ENCODE data around the gene CDS2. TPM values are rescaled to one million over a fixed set of nuclear protein-coding genes. Genes with fewer than 3 reads are reported as not detected.
"Not testable (repeated sequence)": the region's sequence is repeated elsewhere in the genome, so short reads cannot be mapped to it uniquely, and the experiment has no call there.

CDS2 gene
- total RNA-seq, 4 donors from 2014 or later: 26.9 to 60.1 (median 30.3) TPM

- no peak for TF ChIP-seq POLR2AphosphoS5 (IDR thresholded peaks at IDR 0.05)
- TF ChIP-seq CTCF (IDR thresholded peaks at IDR 0.05): no peak
- no peak for TF ChIP-seq POLR2A (IDR thresholded peaks at IDR 0.05)
- TF ChIP-seq EP300 (IDR thresholded peaks at IDR 0.05; ENCODE audit: low read depth): no peak
- Histone ChIP-seq H3K27me3 (no peaks in the 10 kb centered on the region), H3K4me3 (no peak overlapping the region), H3K36me3 (peaks cover 0 to 8% (median 0%) of the 10 kb centered on the region in 4 donors), H3K9me3 (no peaks in the 10 kb centered on the region), H3K27ac (no peak overlapping the region), H3K4me1 (peaks cover 0 to 7% (median 2%) of the 10 kb centered on the region in 4 donors)
- 100% methylated on average over 2 of the region's 2 CpGs; no CpG with 5 or more reads in 1 of the 2 donors for WGBS, 2 donors (ENCODE audit: low coverage in 1 of 2)
- DNase-seq: no peak
- in situ Hi-C loops (cut with MboI; ENCODE audit: low pct_ligation_motif_present in 1 of 4, low pct_unique_long_range_greater_than_20kb in 1 of 4, low sequenced_read_pairs in 3 of 4) (loop anchor here in 1 of 4 donors (10.0 to 25.0 kb wide), 2 partner anchors 342 to 484 kb away; no protein-coding TSS in a partner anchor), intact Hi-C loops (cut with DNase I; ENCODE audit: low total_unique reads) (no loop called here)
Measured at GRCh38 chr20:5096463-5096862, 30.3 kb upstream of the CDS2 start.

- H3K9me3 ChIP-seq; H3K27ac ChIP-seq; H3K4me1 ChIP-seq; H3K4me3 ChIP-seq; intact Hi-C loops (cut with DNase I; ENCODE audit: low total_unique reads); DNase-seq; H3K27me3 ChIP-seq: not testable (repeated sequence)
- in situ Hi-C loops (cut with MboI; ENCODE audit: low pct_ligation_motif_present in 1 of 4, low pct_unique_long_range_greater_than_20kb in 1 of 4, low sequenced_read_pairs in 3 of 4): loop anchor here in 1 of 4 donors (10.0 to 25.0 kb wide), 2 partner anchors 344 to 487 kb away; no protein-coding TSS in a partner anchor
- WGBS, 2 donors (ENCODE audit: low coverage in 1 of 2): 75 to 89% methylated on average over 1 of the region's 1 CpG
- H3K36me3 ChIP-seq: peaks cover 0 to 14% (median 2%) of the 10 kb centered on the region in 4 donors
Measured at GRCh38 chr20:5099009-5099408, 27.8 kb upstream of the CDS2 start.

GRCh38 chr20:5099909-5100308 is 26.9 kb upstream of the CDS2 start:
- H3K4me3 ChIP-seq; H3K4me1 ChIP-seq; DNase-seq; H3K27me3 ChIP-seq; H3K9me3 ChIP-seq; intact Hi-C loops (cut with DNase I; ENCODE audit: low total_unique reads); H3K27ac ChIP-seq: not testable (repeated sequence)
- peaks cover 0 to 14% (median 6%) of the 10 kb centered on the region in 4 donors for H3K36me3 ChIP-seq
- WGBS, 2 donors (ENCODE audit: low coverage in 1 of 2): 94 to 100% methylated on average over 3 of the region's 3 CpGs
- in situ Hi-C loops (cut with MboI; ENCODE audit: low pct_ligation_motif_present in 1 of 4, low pct_unique_long_range_greater_than_20kb in 1 of 4, low sequenced_read_pairs in 3 of 4): loop anchor here in 1 of 4 donors (10.0 to 25.0 kb wide), 2 partner anchors 345 to 488 kb away; no protein-coding TSS in a partner anchor

GRCh38 chr20:5100684-5101347 is 26.0 kb upstream of the CDS2 start:
- in situ Hi-C loops (cut with MboI; ENCODE audit: low pct_ligation_motif_present in 1 of 4, low pct_unique_long_range_greater_than_20kb in 1 of 4, low sequenced_read_pairs in 3 of 4) (no loop called here), intact Hi-C loops (cut with DNase I; ENCODE audit: low total_unique reads) (no loop called here)
- DNase-seq: peak; percentile 81
- Histone ChIP-seq H3K27me3 (no peaks in the 10 kb centered on the region), H3K27ac (no peak overlapping the region), H3K9me3 (no peaks in the 10 kb centered on the region), H3K36me3 (peaks cover 0 to 23% (median 10%) of the 10 kb centered on the region in 4 donors), H3K4me3 (no peak overlapping the region), H3K4me1 (no peaks in the 10 kb centered on the region)
- TF ChIP-seq CTCF (IDR thresholded peaks at IDR 0.05) (peak; percentile 85 to 93 (median 90)), POLR2AphosphoS5 (IDR thresholded peaks at IDR 0.05) (no peak)
- 8 to 9% methylated on average over 8 to 9 of the region's 9 CpGs for WGBS, 2 donors (ENCODE audit: low coverage in 1 of 2)

GRCh38 chr20:5104479-5104878 is 22.3 kb upstream of the CDS2 start:
- in situ Hi-C loops (cut with MboI; ENCODE audit: low pct_ligation_motif_present in 1 of 4, low pct_unique_long_range_greater_than_20kb in 1 of 4, low sequenced_read_pairs in 3 of 4): no loop called here
- TF ChIP-seq POLR2AphosphoS5 (IDR thresholded peaks at IDR 0.05) (no peak), EP300 (IDR thresholded peaks at IDR 0.05; ENCODE audit: low read depth) (no peak), CTCF (IDR thresholded peaks at IDR 0.05) (no peak), POLR2A (IDR thresholded peaks at IDR 0.05) (no peak)
- no peak overlapping the region for H3K27ac ChIP-seq
- no peaks in the 10 kb centered on the region for H3K9me3 ChIP-seq
- no peak overlapping the region for H3K4me3 ChIP-seq
- peaks cover 0 to 36% (median 10%) of the 10 kb centered on the region in 4 donors for H3K36me3 ChIP-seq
- intact Hi-C loops (cut with DNase I; ENCODE audit: low total_unique reads): no loop called here
- no peaks in the 10 kb centered on the region for H3K27me3 ChIP-seq
- no peaks in the 10 kb centered on the region for H3K4me1 ChIP-seq
- no peak for DNase-seq
- 90 to 92% methylated on average over 2 of the region's 2 CpGs for WGBS, 2 donors (ENCODE audit: low coverage in 1 of 2)
